ENCODE data around the gene NOP16.

NOP16 gene, protein sequence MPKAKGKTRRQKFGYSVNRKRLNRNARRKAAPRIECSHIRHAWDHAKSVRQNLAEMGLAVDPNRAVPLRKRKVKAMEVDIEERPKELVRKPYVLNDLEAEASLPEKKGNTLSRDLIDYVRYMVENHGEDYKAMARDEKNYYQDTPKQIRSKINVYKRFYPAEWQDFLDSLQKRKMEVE

GRCh38 chr5:176388444-176389134, at the start of gene NOP16, which contains the start of gene HIGD2A:
NOP16 (minus strand) TSS chr5:176388598; CDS start chr5:176388539, 59 bp downstream.
HIGD2A (plus strand) TSS chr5:176388751; CDS start chr5:176388820, 69 bp downstream.
- peak; percentile 99 for DNase-seq (ENCODE audit: low spot score)

DNA sequence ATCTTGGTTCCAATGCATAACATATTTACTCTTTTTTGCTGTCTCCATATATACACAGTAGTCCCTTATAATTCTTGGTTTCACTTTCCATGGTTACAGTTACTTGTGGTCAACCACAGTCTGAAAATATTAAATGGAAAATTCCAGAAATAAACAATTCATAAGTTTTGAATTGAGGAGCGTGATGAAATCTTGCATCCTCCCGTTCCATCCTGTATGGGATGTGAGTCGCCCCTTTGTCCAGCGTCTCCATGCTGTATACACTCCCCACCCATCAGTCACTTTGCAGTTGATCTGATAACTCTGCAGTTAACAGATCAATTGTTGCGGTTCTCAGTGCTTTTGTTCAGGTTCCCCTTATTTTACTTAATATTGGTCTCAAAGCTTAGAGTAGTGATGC, 48.3 kb upstream of the NOP16 start:
- peak; percentile 23 for DNase-seq (ENCODE audit: low spot score)

DNA sequence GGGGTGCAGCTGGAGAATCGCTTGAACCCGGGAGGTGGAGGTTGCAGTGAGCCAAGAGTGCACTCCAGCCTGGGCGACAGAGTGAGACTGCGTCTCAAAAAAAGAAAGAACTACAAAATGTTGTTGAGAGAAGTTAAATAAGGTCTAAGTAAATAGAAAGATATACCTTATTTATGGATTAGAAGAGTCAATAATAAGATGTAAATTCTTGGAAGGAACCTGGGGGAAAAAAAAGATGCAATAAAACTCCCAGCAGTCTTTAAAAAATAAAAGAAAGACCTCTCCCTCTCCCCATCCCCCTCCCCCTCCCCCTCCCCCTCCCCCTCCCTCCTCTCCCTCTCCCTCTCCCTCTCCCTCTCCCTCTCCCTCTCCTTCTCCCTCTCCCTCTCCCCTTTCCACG, 44.3 kb upstream of the NOP16 start:
- DNase-seq (ENCODE audit: low spot score), result no peak

DNA sequence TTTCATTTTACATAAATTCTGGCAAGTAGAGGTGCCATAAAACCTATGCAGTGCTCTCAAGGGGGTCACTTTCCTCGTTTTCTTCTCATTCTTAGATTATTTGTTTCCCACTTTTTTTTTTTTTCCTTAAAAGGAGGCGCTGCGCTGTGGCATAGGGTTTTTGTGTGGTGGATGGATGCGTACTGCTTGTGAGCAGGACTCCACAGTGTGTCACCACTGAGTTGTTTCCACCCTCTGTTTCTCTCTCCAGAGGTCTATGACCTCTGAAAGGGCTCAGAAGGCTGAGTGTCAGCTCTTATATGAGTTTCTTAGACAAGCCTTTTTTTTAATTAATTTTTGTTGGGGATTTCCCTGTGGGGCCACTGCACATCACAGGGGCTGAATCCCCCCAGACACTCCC, 41.6 kb upstream of the NOP16 start:
- DNase-seq (ENCODE audit: low spot score), result no peak

GRCh38 chr5:176427971-176428370, 39.6 kb upstream of the NOP16 start:
- DNase-seq (ENCODE audit: low spot score), result no peak

GRCh38 chr5:176426876-176427275, 38.5 kb upstream of the NOP16 start:
- no peak for DNase-seq (ENCODE audit: low spot score)

DNA sequence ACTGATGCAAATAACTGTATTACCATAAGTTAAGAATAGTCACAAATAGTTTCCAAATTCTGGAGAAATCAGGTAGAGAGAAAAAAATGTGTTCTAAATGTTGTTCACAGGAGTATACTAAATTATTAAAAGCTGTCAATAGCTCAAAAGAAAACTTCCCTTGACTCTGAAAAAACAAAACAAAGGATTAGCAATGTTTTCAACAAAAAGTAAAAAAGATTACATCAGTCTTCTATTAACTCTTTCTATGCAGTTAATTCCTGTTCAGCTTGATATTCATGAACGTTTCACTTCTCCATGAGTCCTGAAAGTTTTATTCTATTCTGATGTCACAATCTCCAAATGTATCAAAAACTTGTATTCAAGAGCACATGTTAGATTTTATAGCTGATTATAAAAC, 37.4 kb upstream of the NOP16 start:
- DNase-seq (ENCODE audit: low spot score), result no peak

DNA sequence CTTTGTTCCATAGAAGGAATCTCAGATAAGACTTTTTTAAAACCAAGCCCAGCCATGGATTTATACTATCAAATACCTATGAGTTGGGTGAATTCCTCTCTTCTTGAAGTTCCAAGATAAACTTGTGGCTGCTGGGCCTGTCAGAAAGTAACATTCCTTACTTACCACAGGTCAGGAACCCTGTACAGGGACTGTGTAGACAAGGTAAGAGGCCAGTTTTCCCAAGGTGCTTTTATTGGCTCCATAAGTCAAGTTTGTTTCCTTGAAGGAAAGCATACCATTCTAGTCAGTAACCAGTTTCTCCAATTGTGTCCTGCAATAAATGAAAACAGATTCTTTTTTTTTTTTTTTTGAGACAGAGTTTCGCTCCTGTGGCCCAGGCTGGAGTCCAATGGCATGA, 36.7 kb upstream of the NOP16 start:
- no peak for DNase-seq (ENCODE audit: low spot score)

DNA sequence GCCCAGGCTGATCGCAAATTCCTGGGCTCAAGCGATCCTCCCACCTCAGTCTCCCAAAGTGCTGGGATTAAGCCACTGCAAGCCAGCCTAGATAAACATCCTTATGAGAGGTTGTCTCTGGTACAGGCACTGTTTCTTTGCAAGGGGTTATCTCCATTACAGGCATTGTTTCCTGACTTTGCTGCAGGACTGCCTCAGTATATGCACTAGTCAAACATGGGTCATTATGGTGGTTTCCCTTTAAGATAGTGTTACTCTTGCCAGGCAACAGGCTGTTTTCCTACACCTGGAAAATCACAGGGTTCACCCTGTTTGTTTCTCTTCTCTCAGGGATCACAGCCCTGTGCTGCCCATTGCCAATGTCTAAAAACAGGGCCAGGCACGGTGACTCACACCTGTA, 35.8 kb upstream of the NOP16 start:
- no peak for DNase-seq (ENCODE audit: low spot score)

GRCh38 chr5:176420972-176421544, 32.7 kb upstream of the NOP16 start:
- DNase-seq (ENCODE audit: low spot score), result no peak

DNA sequence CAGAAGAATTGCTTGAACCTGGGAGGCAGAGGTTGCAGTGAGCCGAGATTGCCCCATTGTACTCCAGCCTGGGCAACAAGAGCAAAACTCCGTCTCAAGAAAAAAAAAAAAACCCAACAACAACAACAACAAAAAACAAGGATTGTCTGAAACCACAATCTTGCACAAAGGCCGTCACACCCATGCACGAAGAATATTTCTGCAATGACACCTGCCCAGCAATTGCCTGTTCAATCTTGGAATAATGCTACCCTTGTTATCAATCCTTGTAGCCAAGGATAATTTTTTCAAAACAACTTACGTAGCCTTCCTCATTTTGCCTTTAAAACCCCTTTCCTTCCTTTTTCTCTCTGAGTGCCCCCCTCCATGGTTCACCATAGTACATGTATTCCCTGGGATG, 31.7 kb upstream of the NOP16 start:
- DNase-seq (ENCODE audit: low spot score), result no peak

- DNase-seq (ENCODE audit: low spot score), result no peak
Observed at GRCh38 chr5:176418251-176418650, 29.9 kb upstream of the NOP16 start.

DNA sequence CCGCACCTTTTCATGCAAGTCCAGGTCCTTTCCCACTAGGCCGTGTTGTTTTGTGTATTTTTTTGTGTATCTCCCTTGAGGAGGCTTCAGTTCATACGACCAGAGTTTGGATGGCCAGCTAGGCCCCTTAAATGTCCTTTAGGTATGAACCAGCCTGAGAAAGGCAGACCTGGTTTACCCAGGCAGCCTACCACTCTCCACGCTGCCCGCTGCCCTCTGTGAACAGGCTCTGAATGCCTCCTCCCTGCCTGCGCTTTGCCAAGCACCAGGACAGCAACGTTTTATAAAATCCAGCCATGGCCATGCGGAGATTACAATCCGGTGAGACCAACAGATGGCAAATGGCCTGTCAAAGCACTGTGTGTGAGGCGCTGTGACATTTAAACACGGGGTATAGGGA, 28.6 kb upstream of the NOP16 start:
- DNase-seq (ENCODE audit: low spot score), result no peak

GRCh38 chr5:176415952-176416924, 27.8 kb upstream of the NOP16 start, which contains the start of gene CLTB:
CLTB (minus strand) TSS chr5:176416539; CDS start chr5:176416363, 176 bp downstream.
- DNase-seq (ENCODE audit: low spot score), result peak; percentile 91

- no peak for DNase-seq (ENCODE audit: low spot score)
Observed at GRCh38 chr5:176415240-176415951, 27.0 kb upstream of the NOP16 start.

DNA sequence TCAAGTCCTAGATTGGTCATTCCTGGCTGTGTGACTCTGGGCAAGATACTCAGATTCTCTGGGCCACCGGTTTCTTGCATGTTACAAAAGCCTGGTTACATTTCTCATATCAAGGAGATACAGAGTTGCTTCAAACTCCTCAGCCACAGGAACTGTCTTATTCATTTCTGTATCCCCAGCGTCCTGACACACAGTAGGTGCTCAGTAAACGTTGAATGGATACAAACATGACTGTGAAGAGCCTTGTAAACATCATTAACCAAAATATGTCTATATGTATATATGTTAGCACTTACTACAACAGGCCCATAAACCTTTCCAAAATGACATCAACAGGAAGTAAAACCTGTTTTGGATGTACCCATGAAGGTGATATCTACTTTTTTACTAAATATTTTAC, 26.3 kb upstream of the NOP16 start:
- DNase-seq (ENCODE audit: low spot score), result no peak

- DNase-seq (ENCODE audit: low spot score), result no peak
Observed at GRCh38 chr5:176413709-176414191, 25.4 kb upstream of the NOP16 start.

- no peak for DNase-seq (ENCODE audit: low spot score)
Observed at GRCh38 chr5:176413255-176413565, 24.8 kb upstream of the NOP16 start.

DNA sequence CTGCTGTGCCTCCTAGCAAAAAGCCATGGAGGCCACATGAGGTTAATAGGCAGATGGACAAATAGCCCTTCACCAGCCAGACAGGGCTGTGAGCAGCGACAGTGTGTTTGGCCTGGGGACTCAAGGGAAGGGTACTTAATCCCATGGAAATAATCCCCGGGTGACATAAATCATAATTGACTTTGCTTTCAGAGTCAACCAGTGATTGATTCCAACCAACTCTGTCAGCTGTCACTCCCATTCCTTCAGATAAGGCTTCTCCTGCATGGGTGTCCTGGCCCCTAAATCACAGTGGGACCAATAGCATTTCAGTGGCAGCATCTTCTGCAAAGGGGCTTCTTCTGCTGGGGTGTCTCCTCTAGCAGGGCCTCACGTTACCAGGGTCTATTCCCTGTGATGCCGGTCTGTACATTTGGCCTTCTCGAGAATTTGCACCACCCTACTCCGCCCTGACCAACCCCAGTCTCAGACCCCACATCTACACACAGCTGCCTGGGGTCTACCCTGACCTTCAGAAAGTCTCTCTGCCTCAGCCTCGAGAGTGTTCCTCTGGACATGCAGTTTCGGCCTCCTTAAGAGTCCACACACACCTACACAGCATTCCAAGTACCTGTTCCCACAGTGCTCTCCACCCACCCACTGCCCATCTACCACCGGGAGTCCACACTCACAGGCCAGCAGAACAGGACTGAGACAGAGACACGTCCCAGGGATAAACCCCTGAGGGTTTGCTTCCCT, 24.3 kb upstream of the NOP16 start:
- no peak for DNase-seq (ENCODE audit: low spot score)

GRCh38 chr5:176410486-176411180, 22.2 kb upstream of the NOP16 start:
- no peak for DNase-seq (ENCODE audit: low spot score)

Measured in CD4-positive, alpha-beta T cell treated with Interleukin-2 at 100 ng/mL for 4 hours (primary cell).